NK-92 (cell line): Measurements from ENCODE around the gene SORCS2.

ENCODE experiments used
- DNase-seq: peaks from one replicate; lab custom pipeline; 2025; ENCODE audit not compliant: unreplicated experiment; lab: John Stamatoyannopoulos, UW

Gene SORCS2

GRCh38 chr4:7777871-7778509 lies 585.7 kb downstream of the SORCS2 start:
- no peak for DNase-seq

- no peak for DNase-seq
Measured at GRCh38 chr4:7778510-7779431, 586.4 kb downstream of the SORCS2 start.

- no peak for DNase-seq
Measured at GRCh38 chr4:7779432-7779768, 587.1 kb downstream of the SORCS2 start.

- DNase-seq: no peak
Measured at GRCh38 chr4:7780751-7781348, 588.5 kb downstream of the SORCS2 start.

- DNase-seq: no peak
Measured at GRCh38 chr4:7781366-7781765, 589.0 kb downstream of the SORCS2 start.

GRCh38 chr4:7781993-7782392 lies 589.7 kb downstream of the SORCS2 start:
- DNase-seq: no peak

- DNase-seq: no peak
Measured at GRCh38 chr4:7782783-7783182, 590.4 kb downstream of the SORCS2 start.

GRCh38 chr4:7783541-7783940 lies 591.2 kb downstream of the SORCS2 start:
- no peak for DNase-seq

- DNase-seq: no peak
Measured at GRCh38 chr4:7784131-7784870, 592.0 kb downstream of the SORCS2 start.

- no peak for DNase-seq
Measured at GRCh38 chr4:7785017-7785416, 592.7 kb downstream of the SORCS2 start.

- no peak for DNase-seq
Measured at GRCh38 chr4:7786040-7786439, 593.7 kb downstream of the SORCS2 start.

GRCh38 chr4:7786517-7786916 lies 594.2 kb downstream of the SORCS2 start:
- no peak for DNase-seq

GRCh38 chr4:7787067-7787466 lies 594.7 kb downstream of the SORCS2 start:
- no peak for DNase-seq

GRCh38 chr4:7787681-7788141 lies 595.4 kb downstream of the SORCS2 start:
- DNase-seq: no peak

GRCh38 chr4:7788193-7788592 lies 595.9 kb downstream of the SORCS2 start:
- DNase-seq: no peak

- DNase-seq: no peak
Measured at GRCh38 chr4:7788694-7789425, 596.5 kb downstream of the SORCS2 start.

GRCh38 chr4:7790023-7790422 lies 597.7 kb downstream of the SORCS2 start:
- no peak for DNase-seq

- no peak for DNase-seq
Measured at GRCh38 chr4:7790999-7791398, 598.7 kb downstream of the SORCS2 start.
